Measurements from ENCODE around the gene C2CD4B. TPM values are rescaled to one million over a fixed set of nuclear protein-coding genes. Genes with fewer than 3 reads are reported as not detected.

The C2CD4B gene, protein sequence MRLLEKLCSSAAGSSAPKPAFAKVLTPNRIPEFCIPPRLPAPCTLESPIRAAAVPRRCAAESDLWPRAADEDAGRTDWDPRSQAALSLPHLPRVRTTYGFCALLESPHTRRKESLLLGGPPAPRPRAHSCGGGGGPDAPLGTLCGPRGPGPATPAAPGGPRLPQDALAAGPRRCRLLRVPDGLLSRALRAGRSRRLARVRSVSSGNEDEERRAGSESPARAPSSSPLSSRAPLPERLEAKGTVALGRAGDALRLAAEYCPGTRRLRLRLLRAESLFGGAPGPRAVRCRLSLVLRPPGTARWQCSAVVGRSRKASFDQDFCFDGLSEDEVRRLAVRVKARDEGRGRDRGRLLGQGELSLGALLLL
- total RNA-seq = not detected
- polyA plus RNA-seq = not detected

GRCh38 chr15:62165104-62165792 is at the start of gene C2CD4B:
Gene C2CD4B (minus strand): TSS chr15:62165285. CDS start chr15:62164984, 301 bp downstream.
- no peak within 1 kb of the TSS for H3K27ac ChIP-seq (ENCODE audit: low read depth, low read length)
- peaks cover 18% of the 10 kb centered on the region for H3K27me3 ChIP-seq (ENCODE audit: insufficient read depth, low read length)
- Mint-ChIP-seq H3K4me3 (peak within 1 kb of the TSS; percentile 70 to 93 (median 84)), H3K9me3 (peaks cover 0 to 3% (median 0%) of the 10 kb centered on the region in 8 donors), H3K36me3 (no peaks in the 10 kb centered on the region), H3K27me3 (peaks cover 41 to 53% of the 10 kb centered on the region in 2 donors), H3K4me1 (peaks cover 5 to 22% (median 15%) of the 10 kb centered on the region in 4 donors), H3K27ac (peak within 1 kb of the TSS in 1 of 7 donors; percentile 20)
- peak in 4 of 5 donors; percentile 3 to 20 (median 12) for DNase-seq
- H3K36me3 ChIP-seq (ENCODE audit: insufficient read depth, low read length) = no peaks in the 10 kb centered on the region
- CTCF ChIA-PET (ENCODE audit: partially characterized antibody) = interaction anchor here (1.2 kb wide), 1 partner anchor 89 kb away, joined by 3 read pairs; no protein-coding TSS in a partner anchor
- H3K4me1 ChIP-seq (ENCODE audit: insufficient read depth, low read length) = peaks cover 4% of the 10 kb centered on the region
- POLR2A ChIA-PET (ENCODE audit: partially characterized antibody) = interaction anchor here (0.9 kb wide), 1 partner anchor 58 kb away, joined by 3 read pairs; no protein-coding TSS in a partner anchor
- intact Hi-C loops (cut with micrococcal nuclease) = no loop called here
- no peak within 1 kb of the TSS for H3K4me3 ChIP-seq (ENCODE audit: low read length in 2 of 2)
- no peaks in the 10 kb centered on the region for H3K9me3 ChIP-seq (ENCODE audit: control insufficient read depth in 1 of 2, low read length in 2 of 2)

DNA sequence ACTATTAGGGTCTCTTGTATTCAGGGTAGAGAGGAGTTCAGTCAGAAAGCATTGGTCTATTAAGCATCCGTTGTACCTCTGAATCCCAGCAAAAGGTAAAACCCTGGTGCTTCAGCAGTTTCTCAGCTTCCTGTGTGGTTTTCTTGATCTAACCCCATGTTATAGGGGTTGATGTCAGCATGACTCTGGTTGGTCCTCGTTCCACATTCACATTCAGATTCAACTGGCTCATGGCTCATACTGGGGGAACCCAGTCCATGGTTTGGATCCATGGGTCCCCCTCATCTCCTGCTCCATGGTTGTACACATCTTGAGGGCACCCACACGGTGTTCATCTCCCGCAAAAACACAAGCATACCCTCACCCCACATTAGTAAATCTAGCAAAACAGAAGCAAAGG is 47.7 kb upstream of the C2CD4B start:
- no peak overlapping the region for H3K4me3 ChIP-seq (ENCODE audit: low read length in 2 of 2)
- Mint-ChIP-seq H3K36me3 (peaks cover 1 to 5% of the 10 kb centered on the region in 2 donors), H3K4me1 (peaks cover 7 to 15% (median 10%) of the 10 kb centered on the region in 4 donors), H3K27ac (peak overlapping the region in 3 of 7 donors; percentile 7 to 94 (median 89)), H3K9me3 (peaks cover 0 to 33% (median 20%) of the 10 kb centered on the region in 8 donors), H3K27me3 (peaks cover 0 to 6% of the 10 kb centered on the region in 2 donors), H3K4me3 (no peak overlapping the region)
- no peaks in the 10 kb centered on the region for H3K36me3 ChIP-seq (ENCODE audit: insufficient read depth, low read length)
- peaks cover 13% of the 10 kb centered on the region for H3K4me1 ChIP-seq (ENCODE audit: insufficient read depth, low read length)
- ChIA-PET CTCF (ENCODE audit: partially characterized antibody) (no interaction called here), POLR2A (ENCODE audit: partially characterized antibody) (no interaction called here)
- H3K27me3 ChIP-seq (ENCODE audit: insufficient read depth, low read length) = no peaks in the 10 kb centered on the region
- no peak overlapping the region for H3K27ac ChIP-seq (ENCODE audit: low read depth, low read length)
- H3K9me3 ChIP-seq (ENCODE audit: control insufficient read depth in 1 of 2, low read length in 2 of 2) = no peaks in the 10 kb centered on the region
- peak in 4 of 5 donors; percentile 45 to 61 (median 52) for DNase-seq
- intact Hi-C loops (cut with micrococcal nuclease) = no loop called here

- no peak overlapping the region for H3K27ac Mint-ChIP-seq
- H3K27ac ChIP-seq (ENCODE audit: low read depth, low read length) = no peak overlapping the region
- H3K4me1 ChIP-seq (ENCODE audit: insufficient read depth, low read length) = peaks cover 13% of the 10 kb centered on the region
- H3K4me3 Mint-ChIP-seq = no peak overlapping the region
- peaks cover 7 to 15% (median 10%) of the 10 kb centered on the region in 4 donors for H3K4me1 Mint-ChIP-seq
- H3K4me3 ChIP-seq (ENCODE audit: low read length in 2 of 2) = no peak overlapping the region
- intact Hi-C loops (cut with micrococcal nuclease) = no loop called here
- no peaks in the 10 kb centered on the region for H3K27me3 ChIP-seq (ENCODE audit: insufficient read depth, low read length)
- H3K9me3 Mint-ChIP-seq = peaks cover 0 to 25% (median 9%) of the 10 kb centered on the region in 8 donors
- H3K36me3 Mint-ChIP-seq = peaks cover 0 to 5% of the 10 kb centered on the region in 2 donors
- no peak for DNase-seq
- POLR2A ChIA-PET (ENCODE audit: partially characterized antibody) = no interaction called here
- H3K27me3 Mint-ChIP-seq = peaks cover 0 to 6% of the 10 kb centered on the region in 2 donors
- CTCF ChIA-PET (ENCODE audit: partially characterized antibody) = no interaction called here
- H3K9me3 ChIP-seq (ENCODE audit: control insufficient read depth in 1 of 2, low read length in 2 of 2) = no peaks in the 10 kb centered on the region
- no peaks in the 10 kb centered on the region for H3K36me3 ChIP-seq (ENCODE audit: insufficient read depth, low read length)
Measured at GRCh38 chr15:62211348-62211747, 46.3 kb upstream of the C2CD4B start.

DNA sequence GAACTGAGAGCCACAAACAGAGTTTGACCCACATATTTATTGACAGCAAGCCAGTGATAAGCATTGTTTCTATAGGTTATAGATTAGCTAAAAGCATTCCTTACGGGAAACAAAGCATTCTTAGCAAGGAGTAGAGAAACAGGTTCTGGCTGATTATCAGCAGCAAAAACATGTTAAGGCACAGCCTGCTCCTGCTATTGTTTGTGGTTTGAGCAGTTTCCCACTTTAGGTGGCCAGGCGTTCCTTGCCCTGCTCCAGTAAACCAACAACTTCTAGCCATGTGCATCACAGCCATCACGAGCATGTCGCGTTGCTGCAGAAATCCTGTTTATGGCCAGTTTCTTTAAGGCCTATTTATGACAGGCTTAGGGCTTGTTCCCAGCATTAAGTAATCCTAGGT is 44.7 kb upstream of the C2CD4B start:
- no peak for DNase-seq
- Mint-ChIP-seq H3K27me3 (peaks cover 0 to 16% of the 10 kb centered on the region in 2 donors), H3K36me3 (peaks cover 0 to 5% of the 10 kb centered on the region in 2 donors), H3K4me1 (peaks cover 7 to 15% (median 10%) of the 10 kb centered on the region in 4 donors), H3K4me3 (no peak overlapping the region), H3K27ac (no peak overlapping the region), H3K9me3 (peaks cover 0 to 20% (median 6%) of the 10 kb centered on the region in 8 donors)
- no peak overlapping the region for H3K4me3 ChIP-seq (ENCODE audit: low read length in 2 of 2)
- no peaks in the 10 kb centered on the region for H3K36me3 ChIP-seq (ENCODE audit: insufficient read depth, low read length)
- no peak overlapping the region for H3K27ac ChIP-seq (ENCODE audit: low read depth, low read length)
- H3K9me3 ChIP-seq (ENCODE audit: control insufficient read depth in 1 of 2, low read length in 2 of 2) = no peaks in the 10 kb centered on the region
- no peaks in the 10 kb centered on the region for H3K27me3 ChIP-seq (ENCODE audit: insufficient read depth, low read length)
- intact Hi-C loops (cut with micrococcal nuclease) = no loop called here
- peaks cover 13% of the 10 kb centered on the region for H3K4me1 ChIP-seq (ENCODE audit: insufficient read depth, low read length)
- POLR2A ChIA-PET (ENCODE audit: partially characterized antibody) = no interaction called here
- CTCF ChIA-PET (ENCODE audit: partially characterized antibody) = interaction anchor here (1.1 kb wide), 1 partner anchor 45 kb away, joined by 3 read pairs; no protein-coding TSS in a partner anchor

- Mint-ChIP-seq H3K4me3 (no peak overlapping the region), H3K36me3 (peaks cover 0 to 5% of the 10 kb centered on the region in 2 donors), H3K27ac (no peak overlapping the region), H3K27me3 (peaks cover 0 to 16% of the 10 kb centered on the region in 2 donors), H3K4me1 (peaks cover 7 to 15% (median 10%) of the 10 kb centered on the region in 4 donors), H3K9me3 (peaks cover 0 to 20% (median 6%) of the 10 kb centered on the region in 8 donors)
- peaks cover 13% of the 10 kb centered on the region for H3K4me1 ChIP-seq (ENCODE audit: insufficient read depth, low read length)
- no peak overlapping the region for H3K27ac ChIP-seq (ENCODE audit: low read depth, low read length)
- no peak for DNase-seq
- no peaks in the 10 kb centered on the region for H3K9me3 ChIP-seq (ENCODE audit: control insufficient read depth in 1 of 2, low read length in 2 of 2)
- CTCF ChIA-PET (ENCODE audit: partially characterized antibody) = interaction anchor here (1.1 kb wide), 1 partner anchor 45 kb away, joined by 3 read pairs; no protein-coding TSS in a partner anchor
- intact Hi-C loops (cut with micrococcal nuclease) = no loop called here
- no peaks in the 10 kb centered on the region for H3K36me3 ChIP-seq (ENCODE audit: insufficient read depth, low read length)
- H3K4me3 ChIP-seq (ENCODE audit: low read length in 2 of 2) = no peak overlapping the region
- no peaks in the 10 kb centered on the region for H3K27me3 ChIP-seq (ENCODE audit: insufficient read depth, low read length)
- POLR2A ChIA-PET (ENCODE audit: partially characterized antibody) = no interaction called here
Measured at GRCh38 chr15:62209322-62209721, 44.2 kb upstream of the C2CD4B start.

GRCh38 chr15:62208884-62209283 is 43.8 kb upstream of the C2CD4B start:
- ChIA-PET POLR2A (ENCODE audit: partially characterized antibody) (no interaction called here), CTCF (ENCODE audit: partially characterized antibody) (interaction anchor here (1.1 kb wide), 1 partner anchor 46 kb away, joined by 3 read pairs; no protein-coding TSS in a partner anchor)
- Mint-ChIP-seq H3K9me3 (peaks cover 0 to 20% (median 6%) of the 10 kb centered on the region in 8 donors), H3K27me3 (peaks cover 0 to 16% of the 10 kb centered on the region in 2 donors), H3K4me3 (no peak overlapping the region), H3K36me3 (peaks cover 0 to 5% of the 10 kb centered on the region in 2 donors), H3K27ac (no peak overlapping the region), H3K4me1 (peaks cover 7 to 15% (median 10%) of the 10 kb centered on the region in 4 donors)
- intact Hi-C loops (cut with micrococcal nuclease) = no loop called here
- Histone ChIP-seq H3K9me3 (ENCODE audit: control insufficient read depth in 1 of 2, low read length in 2 of 2) (no peaks in the 10 kb centered on the region), H3K4me1 (ENCODE audit: insufficient read depth, low read length) (peaks cover 13% of the 10 kb centered on the region), H3K36me3 (ENCODE audit: insufficient read depth, low read length) (no peaks in the 10 kb centered on the region), H3K27ac (ENCODE audit: low read depth, low read length) (no peak overlapping the region), H3K27me3 (ENCODE audit: insufficient read depth, low read length) (no peaks in the 10 kb centered on the region), H3K4me3 (ENCODE audit: low read length in 2 of 2) (no peak overlapping the region)
- no peak for DNase-seq

- peaks cover 13% of the 10 kb centered on the region for H3K4me1 ChIP-seq (ENCODE audit: insufficient read depth, low read length)
- Mint-ChIP-seq H3K4me3 (no peak overlapping the region), H3K9me3 (peaks cover 0 to 20% (median 6%) of the 10 kb centered on the region in 8 donors), H3K36me3 (peaks cover 0 to 5% of the 10 kb centered on the region in 2 donors), H3K27ac (no peak overlapping the region), H3K27me3 (peaks cover 0 to 16% of the 10 kb centered on the region in 2 donors), H3K4me1 (peaks cover 7 to 15% (median 10%) of the 10 kb centered on the region in 4 donors)
- no peak overlapping the region for H3K27ac ChIP-seq (ENCODE audit: low read depth, low read length)
- no peak for DNase-seq
- ChIA-PET POLR2A (ENCODE audit: partially characterized antibody) (no interaction called here), CTCF (ENCODE audit: partially characterized antibody) (no interaction called here)
- H3K4me3 ChIP-seq (ENCODE audit: low read length in 2 of 2) = no peak overlapping the region
- no peaks in the 10 kb centered on the region for H3K27me3 ChIP-seq (ENCODE audit: insufficient read depth, low read length)
- no peaks in the 10 kb centered on the region for H3K9me3 ChIP-seq (ENCODE audit: control insufficient read depth in 1 of 2, low read length in 2 of 2)
- intact Hi-C loops (cut with micrococcal nuclease) = no loop called here
- H3K36me3 ChIP-seq (ENCODE audit: insufficient read depth, low read length) = no peaks in the 10 kb centered on the region
Measured at GRCh38 chr15:62208367-62208766, 43.3 kb upstream of the C2CD4B start.

Measured in CD4-positive, alpha-beta memory T cell (primary cell).